CD4-positive, alpha-beta memory T cell (primary cell): ENCODE results near the gene CACNA2D4. TPM values are rescaled to one million over a fixed set of nuclear protein-coding genes. Genes with fewer than 3 reads are reported as not detected.
A peak's percentile ranks its signal among the peaks of the same experiment; 100 is the strongest.

Experiments
- CTCF ChIA-PET: fragments of 350-600 bp; sonication (Branson Sonifier 250); formaldehyde crosslinking; loops from one replicate; lab custom pipeline; 2021; ENCODE audit warnings: inconsistent platforms; ENCODE audit not compliant: partially characterized antibody; lab: Charles Lee
- POLR2A ChIA-PET: fragments of 350-600 bp; sonication (Branson Sonifier 250); formaldehyde crosslinking; loops from one replicate; lab custom pipeline; 2021; ENCODE audit not compliant: partially characterized antibody; lab: Charles Lee
- DNase-seq, 5 donors: peaks; one replicate each; pipeline versions ENCODE4 v3.0.0 to v3.0.0-alpha.2; 2020 to 2022; ENCODE audit warnings: mixed read lengths in 1 of 5
- H3K27ac ChIP-seq: one replicate; pipeline ENCODE4 v1.7.0; 2013; ENCODE audit warnings: low read depth, low read length
- H3K27me3 ChIP-seq: 2 replicates; pipeline ENCODE4 v1.7.0; 2013; ENCODE audit warnings: mild to moderate bottlenecking, low read length, moderate library complexity; ENCODE audit not compliant: insufficient read depth
- H3K36me3 ChIP-seq: 2 replicates; pipeline ENCODE4 v1.7.0; 2013; ENCODE audit warnings: mild to moderate bottlenecking, low read length, moderate library complexity; ENCODE audit not compliant: insufficient read depth
- H3K4me1 ChIP-seq: 2 replicates; pipeline ENCODE4 v1.7.0; 2013; ENCODE audit warnings: mild to moderate bottlenecking, low read length, moderate library complexity; ENCODE audit not compliant: insufficient read depth
- H3K4me3 ChIP-seq, 2 donors: one replicate each; pipeline ENCODE4 v1.7.0; 2013; ENCODE audit warnings: low read length in 2 of 2, mild to moderate bottlenecking in 1 of 2
- H3K9me3 ChIP-seq, 2 donors: one replicate each; pipeline ENCODE4 v1.7.0; 2013; ENCODE audit warnings: low read length in 2 of 2, control low read depth in 1 of 2; ENCODE audit not compliant: control insufficient read depth in 1 of 2
- H3K27ac Mint-ChIP-seq, 7 donors: one replicate each; pipeline ENCODE4 v1.8.0; 2020 to 2021; ENCODE audit warnings: mixed read lengths in 7 of 7, mild to moderate bottlenecking in 6 of 7, inconsistent platforms in 3 of 7, moderate library complexity in 3 of 7
- H3K27me3 Mint-ChIP-seq, 2 donors: one replicate each; pipeline ENCODE4 v1.8.0; 2020 to 2021; ENCODE audit warnings: mixed read lengths in 2 of 2
- H3K36me3 Mint-ChIP-seq, 2 donors: one replicate each; pipeline ENCODE4 v1.8.0; 2020 to 2021; ENCODE audit warnings: mixed read lengths in 2 of 2, inconsistent platforms in 1 of 2, mild to moderate bottlenecking in 1 of 2
- H3K4me1 Mint-ChIP-seq, 4 donors: one replicate each; pipeline ENCODE4 v1.8.0; 2020 to 2021; ENCODE audit warnings: mixed read lengths in 4 of 4, mild to moderate bottlenecking in 1 of 4
- H3K4me3 Mint-ChIP-seq, 8 donors: one replicate each; pipeline ENCODE4 v1.8.0; 2020 to 2021; ENCODE audit warnings: mixed read lengths in 8 of 8, mild to moderate bottlenecking in 7 of 8, moderate library complexity in 6 of 8, inconsistent platforms in 3 of 8
- H3K9me3 Mint-ChIP-seq, 8 donors: one replicate each; pipeline ENCODE4 v1.8.0; 2020 to 2021; ENCODE audit warnings: mixed read lengths in 8 of 8, mild to moderate bottlenecking in 5 of 8, inconsistent platforms in 3 of 8, moderate library complexity in 1 of 8
- intact Hi-C: fragments of 100-400 bp; cut with micrococcal nuclease; formaldehyde crosslinking; loops from one replicate; pipeline ENCODE4 v1.15.1; 2023
- polyA plus RNA-seq, 2 donors: library from polyadenylated mRNA; unstranded; fragments of 300-500 nt; fragmentation: Illumina TruSeq; gene quantifications; one replicate each; pipeline ENCODE4 v1.2.3, GENCODE V29; 2021
- total RNA-seq, 2 experiments: library from RNA; stranded (reverse); gene quantifications; one replicate each; pipeline ENCODE4 v1.2.3, GENCODE V29; 2021

CACNA2D4 gene
- total and polyA plus RNA-seq, 4 experiments from 2014 or later, result 12.4 to 19.2 (median 14.6) TPM

GRCh38 chr12:1812650-1813302 is 105.7 kb downstream of the CACNA2D4 start:
- Histone ChIP-seq H3K27me3 (no peaks in the 10 kb centered on the region), H3K27ac (peak overlapping the region; percentile 6), H3K36me3 (no peaks in the 10 kb centered on the region), H3K4me1 (peaks cover 29% of the 10 kb centered on the region), H3K4me3 (no peak overlapping the region), H3K9me3 (no peaks in the 10 kb centered on the region)
- peak overlapping the region in 6 of 8 donors; percentile 14 to 60 (median 50) for H3K4me3 Mint-ChIP-seq
- ChIA-PET CTCF (interaction anchor here (2.5 to 3.5 kb wide), 2 partner anchors 127 kb away, joined by 8 to 19 read pairs; no protein-coding TSS in a partner anchor), POLR2A (no interaction called here)
- intact Hi-C loops, result loop anchor here (5.0 kb wide), 1 partner anchor 105 kb away; the partner anchor contains the start of gene CACNA2D4
- no peaks in the 10 kb centered on the region for H3K36me3 Mint-ChIP-seq
- peaks cover 3 to 35% (median 13%) of the 10 kb centered on the region in 4 donors for H3K4me1 Mint-ChIP-seq
- H3K27ac Mint-ChIP-seq, result peak overlapping the region; percentile 9 to 85 (median 75)
- peaks cover 0 to 4% (median 0%) of the 10 kb centered on the region in 8 donors for H3K9me3 Mint-ChIP-seq
- H3K27me3 Mint-ChIP-seq, result peaks cover 3 to 5% of the 10 kb centered on the region in 2 donors
- DNase-seq, result no peak

GRCh38 chr12:1811948-1812291 is 106.5 kb downstream of the CACNA2D4 start:
- Histone ChIP-seq H3K4me1 (peaks cover 29% of the 10 kb centered on the region), H3K4me3 (no peak overlapping the region)

GRCh38 chr12:1811281-1811947 is 107.0 kb downstream of the CACNA2D4 start:
- Histone ChIP-seq H3K4me1 (peaks cover 29% of the 10 kb centered on the region), H3K9me3 (no peaks in the 10 kb centered on the region), H3K4me3 (no peak overlapping the region), H3K27me3 (no peaks in the 10 kb centered on the region), H3K36me3 (no peaks in the 10 kb centered on the region), H3K27ac (peak overlapping the region; percentile 48)
- peak overlapping the region; percentile 59 to 84 (median 75) for H3K4me3 Mint-ChIP-seq
- DNase-seq, result peak in 2 of 5 donors; percentile 27 to 72
- H3K27me3 Mint-ChIP-seq, result peaks cover 3% of the 10 kb centered on the region in 2 donors
- peaks cover 0 to 4% (median 0%) of the 10 kb centered on the region in 8 donors for H3K9me3 Mint-ChIP-seq
- H3K4me1 Mint-ChIP-seq, result peaks cover 3 to 35% (median 13%) of the 10 kb centered on the region in 4 donors
- no peaks in the 10 kb centered on the region for H3K36me3 Mint-ChIP-seq
- intact Hi-C loops, result loop anchor here (5.0 kb wide), 1 partner anchor 106 kb away; the partner anchor contains the start of gene CACNA2D4
- peak overlapping the region in 6 of 7 donors; percentile 55 to 93 (median 82) for H3K27ac Mint-ChIP-seq
- POLR2A ChIA-PET, result interaction anchor here (0.8 kb wide), 1 partner anchor 14 kb away, joined by 3 read pairs; no protein-coding TSS in a partner anchor
- CTCF ChIA-PET, result interaction anchor here (1.1 to 2.5 kb wide), 2 partner anchors 21 to 128 kb away, joined by 3 to 8 read pairs; no protein-coding TSS in a partner anchor

More at GRCh38 chr12:1811948-1812291, 106.5 kb downstream of the CACNA2D4 start:
- Histone ChIP-seq H3K27ac (peak overlapping the region; percentile 35), H3K36me3 (no peaks in the 10 kb centered on the region), H3K9me3 (no peaks in the 10 kb centered on the region), H3K27me3 (no peaks in the 10 kb centered on the region)
- Mint-ChIP-seq H3K27me3 (peaks cover 3 to 5% of the 10 kb centered on the region in 2 donors), H3K4me1 (peaks cover 3 to 35% (median 13%) of the 10 kb centered on the region in 4 donors), H3K36me3 (no peaks in the 10 kb centered on the region), H3K4me3 (peak overlapping the region; percentile 59 to 84 (median 75)), H3K27ac (peak overlapping the region in 5 of 7 donors; percentile 55 to 93 (median 85)), H3K9me3 (peaks cover 0 to 4% (median 0%) of the 10 kb centered on the region in 8 donors)
- CTCF ChIA-PET, result interaction anchor here (2.5 kb wide), 1 partner anchor 128 kb away, joined by 8 read pairs; no protein-coding TSS in a partner anchor
- POLR2A ChIA-PET, result interaction anchor here (0.8 kb wide), 1 partner anchor 15 kb away, joined by 3 read pairs; no protein-coding TSS in a partner anchor
- intact Hi-C loops, result loop anchor here (5.0 kb wide), 1 partner anchor 105 kb away; the partner anchor contains the start of gene CACNA2D4
- DNase-seq, result no peak

- Mint-ChIP-seq H3K9me3 (peaks cover 0 to 4% (median 0%) of the 10 kb centered on the region in 8 donors), H3K4me1 (peaks cover 3 to 35% (median 13%) of the 10 kb centered on the region in 4 donors), H3K36me3 (no peaks in the 10 kb centered on the region), H3K4me3 (peak overlapping the region; percentile 38 to 84 (median 75)), H3K27me3 (peaks cover 2 to 3% of the 10 kb centered on the region in 2 donors), H3K27ac (peak overlapping the region in 5 of 7 donors; percentile 31 to 93 (median 55))
- H3K27ac ChIP-seq, result peak overlapping the region; percentile 48
- ChIA-PET CTCF (interaction anchor here (1.1 to 2.5 kb wide), 2 partner anchors 20 to 129 kb away, joined by 3 to 8 read pairs; no protein-coding TSS in a partner anchor), POLR2A (interaction anchor here (0.8 kb wide), 1 partner anchor 14 kb away, joined by 3 read pairs; no protein-coding TSS in a partner anchor)
- H3K4me1 ChIP-seq, result peaks cover 29% of the 10 kb centered on the region
- no peaks in the 10 kb centered on the region for H3K27me3 ChIP-seq
- intact Hi-C loops, result loop anchor here (5.0 kb wide), 1 partner anchor 106 kb away; the partner anchor contains the start of gene CACNA2D4
- H3K4me3 ChIP-seq, result no peak overlapping the region
- H3K36me3 ChIP-seq, result no peaks in the 10 kb centered on the region
- DNase-seq, result no peak
- H3K9me3 ChIP-seq, result no peaks in the 10 kb centered on the region
Observed at GRCh38 chr12:1810931-1811280, 107.5 kb downstream of the CACNA2D4 start.

- H3K27ac Mint-ChIP-seq, result peak overlapping the region; percentile 31 to 93 (median 75)
- no peak overlapping the region for H3K27ac ChIP-seq
- CTCF ChIA-PET, result interaction anchor here (1.1 to 2.5 kb wide), 2 partner anchors 20 to 129 kb away, joined by 3 to 8 read pairs; no protein-coding TSS in a partner anchor
Observed at GRCh38 chr12:1810201-1810930, 108.1 kb downstream of the CACNA2D4 start.

GRCh38 chr12:1809591-1810190 is 108.8 kb downstream of the CACNA2D4 start:
- DNase-seq, result no peak
- Mint-ChIP-seq H3K27me3 (peaks cover 0 to 2% of the 10 kb centered on the region in 2 donors), H3K4me1 (peaks cover 3 to 38% (median 16%) of the 10 kb centered on the region in 4 donors), H3K36me3 (no peaks in the 10 kb centered on the region), H3K27ac (peak overlapping the region in 6 of 7 donors; percentile 17 to 84 (median 68)), H3K9me3 (peaks cover 0 to 4% (median 0%) of the 10 kb centered on the region in 8 donors), H3K4me3 (peak overlapping the region in 5 of 8 donors; percentile 2 to 45 (median 15))
- H3K36me3 ChIP-seq, result no peaks in the 10 kb centered on the region
- intact Hi-C loops, result loop anchor here (5.0 kb wide), 1 partner anchor 108 kb away; the partner anchor contains the start of gene CACNA2D4
- H3K4me3 ChIP-seq, result no peak overlapping the region
- no peaks in the 10 kb centered on the region for H3K27me3 ChIP-seq
- H3K9me3 ChIP-seq, result no peaks in the 10 kb centered on the region
- ChIA-PET CTCF (no interaction called here), POLR2A (no interaction called here)
- H3K27ac ChIP-seq, result no peak overlapping the region
- peaks cover 34% of the 10 kb centered on the region for H3K4me1 ChIP-seq

More at GRCh38 chr12:1810201-1810930, 108.1 kb downstream of the CACNA2D4 start:
- no peaks in the 10 kb centered on the region for H3K9me3 ChIP-seq
- no peak overlapping the region for H3K4me3 ChIP-seq
- H3K9me3 Mint-ChIP-seq, result peaks cover 0 to 4% (median 0%) of the 10 kb centered on the region in 8 donors
- peaks cover 29% of the 10 kb centered on the region for H3K4me1 ChIP-seq
- H3K27me3 Mint-ChIP-seq, result peaks cover 0 to 3% of the 10 kb centered on the region in 2 donors
- H3K36me3 Mint-ChIP-seq, result no peaks in the 10 kb centered on the region
- peak overlapping the region; percentile 0 to 84 (median 75) for H3K4me3 Mint-ChIP-seq
- no peak for DNase-seq
- H3K36me3 ChIP-seq, result no peaks in the 10 kb centered on the region
- intact Hi-C loops, result loop anchor here (5.0 kb wide), 1 partner anchor 107 kb away; the partner anchor contains the start of gene CACNA2D4
- peaks cover 3 to 35% (median 13%) of the 10 kb centered on the region in 4 donors for H3K4me1 Mint-ChIP-seq
- POLR2A ChIA-PET, result no interaction called here
- no peaks in the 10 kb centered on the region for H3K27me3 ChIP-seq
